Measurements from ENCODE around the gene VPS9D1.

The VPS9D1 gene

GRCh38 chr16:89720813-89721545 lies at the start of gene VPS9D1, which contains the start of gene ZNF276:
VPS9D1 (minus strand) TSS chr16:89720898; CDS start chr16:89720861, 37 bp downstream.
ZNF276 (plus strand) TSS chr16:89721537; CDS start chr16:89721641, 104 bp downstream.
- peak; percentile 63 for DNase-seq

GRCh38 chr16:89770367-89770766 lies 49.7 kb upstream of the VPS9D1 start:
- no peak for DNase-seq

DNA sequence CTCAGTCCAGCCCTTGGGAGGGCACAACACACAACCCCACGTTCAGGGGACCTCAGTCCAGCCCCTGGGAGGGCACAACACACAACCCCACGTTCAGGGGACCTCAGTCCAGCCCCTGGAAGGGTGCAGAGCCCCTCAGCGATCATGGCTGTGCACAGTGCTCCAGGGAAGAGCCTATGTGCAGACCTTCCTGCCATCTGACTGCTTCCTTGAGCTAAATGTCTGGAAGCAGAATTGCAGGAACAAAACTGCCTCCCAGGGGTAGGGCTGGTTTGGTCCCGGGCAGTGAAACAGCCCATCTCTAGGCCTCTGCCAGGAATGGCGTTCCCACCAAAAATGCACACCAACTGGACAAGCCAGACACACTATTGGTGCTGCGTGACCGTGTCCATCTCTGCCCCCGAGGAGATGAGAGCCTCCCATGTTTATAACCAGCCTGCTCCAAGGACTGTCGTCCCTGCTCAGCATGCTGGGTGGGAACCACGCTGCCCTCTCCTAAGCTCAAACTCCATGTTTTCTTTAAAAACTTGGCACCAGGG lies 44.7 kb upstream of the VPS9D1 start:
- DNase-seq = no peak

DNA sequence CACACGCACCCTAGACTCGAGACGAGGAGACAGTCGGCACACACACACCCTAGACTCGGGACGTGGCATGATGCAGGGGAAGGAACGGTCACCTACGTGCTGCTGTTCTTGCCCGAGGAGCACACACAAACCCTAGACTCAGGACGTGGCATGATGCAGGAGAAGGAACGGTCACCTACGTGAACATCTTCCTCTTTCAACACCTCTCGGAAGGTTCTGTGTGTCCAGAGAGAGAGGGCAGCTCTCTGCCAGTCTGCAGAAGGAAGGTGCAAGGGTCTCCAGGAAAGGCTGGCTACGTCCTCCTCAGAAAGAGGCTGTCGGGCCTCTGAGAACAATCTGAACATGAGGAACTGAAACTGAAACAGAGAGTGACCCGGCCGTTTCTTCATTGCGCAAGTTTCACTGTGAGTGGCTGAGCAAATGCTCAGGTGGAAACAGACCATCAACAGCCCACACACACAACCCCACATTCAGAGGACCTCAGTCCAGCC lies 44.1 kb upstream of the VPS9D1 start:
- no peak for DNase-seq

GRCh38 chr16:89761304-89761922 lies 40.7 kb upstream of the VPS9D1 start:
- DNase-seq = no peak

GRCh38 chr16:89759746-89760340 lies 39.1 kb upstream of the VPS9D1 start:
- DNase-seq = no peak

DNA sequence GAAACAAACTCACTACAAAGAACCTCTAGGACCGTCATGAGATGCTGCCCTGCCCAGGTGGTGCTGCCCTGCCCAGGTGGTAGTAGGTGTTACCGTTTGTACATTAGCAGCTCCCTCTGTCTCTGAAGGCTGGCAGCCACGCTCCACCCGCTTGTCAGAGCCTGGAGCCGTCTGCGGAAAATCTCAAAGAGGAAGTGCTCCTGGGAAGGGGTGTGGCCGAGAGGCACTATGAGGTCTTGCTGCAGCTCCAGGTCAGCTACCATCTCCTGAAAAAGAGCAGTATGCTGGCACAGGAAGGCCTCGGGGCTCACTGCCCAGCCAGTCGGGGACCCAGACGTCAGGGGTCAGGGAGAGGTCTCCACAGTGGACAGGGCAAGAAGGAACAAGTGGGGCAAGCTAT lies 28.9 kb upstream of the VPS9D1 start:
- DNase-seq = no peak

- no peak for DNase-seq
These were observed 28.2 kb upstream of the VPS9D1 start for GRCh38 chr16:89748921-89749320.

DNA sequence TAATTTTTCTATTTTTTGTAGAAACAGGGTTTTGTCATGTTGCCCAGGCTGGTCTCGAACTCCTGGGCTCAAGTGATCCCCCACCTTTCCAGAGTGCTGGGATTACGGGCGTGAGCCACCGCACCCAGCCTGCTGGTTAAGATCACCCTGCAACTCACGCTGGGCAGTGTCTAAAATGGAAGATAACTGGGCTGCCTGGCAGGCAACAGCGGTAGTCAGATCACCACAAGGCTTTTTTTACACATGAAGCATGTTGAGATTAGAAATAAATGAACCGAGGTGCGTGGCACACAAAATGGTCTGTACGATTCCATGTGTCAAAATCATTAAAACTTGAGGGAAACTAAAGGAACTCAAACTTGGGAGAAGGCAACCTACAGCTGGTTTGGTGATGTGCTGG lies 27.4 kb upstream of the VPS9D1 start:
- no peak for DNase-seq

- DNase-seq = no peak
These were observed 25.3 kb upstream of the VPS9D1 start for GRCh38 chr16:89746043-89746442.

DNA sequence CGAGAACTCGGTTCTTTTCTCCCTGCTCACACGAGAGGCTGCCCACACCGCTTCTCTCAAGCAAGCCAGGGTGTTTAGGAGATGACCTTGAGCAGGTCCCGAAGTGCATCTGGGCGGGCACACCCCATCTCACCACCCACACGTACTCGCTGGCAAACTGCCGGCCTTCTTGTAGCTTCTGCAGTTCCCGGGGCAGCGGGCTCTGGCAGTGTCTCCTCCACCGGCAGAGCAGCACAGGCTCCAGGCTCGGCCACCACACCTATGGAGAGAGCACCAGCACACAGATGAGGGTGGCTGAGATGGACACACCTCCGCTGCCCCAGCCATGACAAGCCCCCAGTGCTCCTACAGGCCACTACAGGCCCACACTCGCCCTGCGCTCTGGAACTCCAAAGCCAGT lies 24.1 kb upstream of the VPS9D1 start:
- no peak for DNase-seq

DNA sequence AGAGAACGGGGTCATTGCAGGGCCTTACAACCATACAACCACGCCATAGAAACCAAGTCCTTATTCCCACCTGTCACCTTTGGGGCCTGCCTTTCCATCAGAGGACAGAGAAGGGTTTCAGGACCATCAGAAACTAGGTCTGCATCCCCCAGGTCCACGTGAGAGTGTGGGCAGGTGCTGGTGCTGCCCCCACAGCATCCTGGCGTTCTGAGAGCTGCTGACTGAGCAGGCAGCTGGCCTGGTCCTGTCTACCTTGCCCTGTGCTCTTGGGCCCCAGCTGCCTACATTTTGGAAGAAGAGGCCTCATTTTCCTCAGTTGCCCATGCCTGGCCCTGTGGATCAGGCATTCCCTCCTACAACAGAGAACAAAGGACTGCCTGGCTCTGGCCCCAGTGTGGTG lies 22.2 kb upstream of the VPS9D1 start:
- no peak for DNase-seq

DNA sequence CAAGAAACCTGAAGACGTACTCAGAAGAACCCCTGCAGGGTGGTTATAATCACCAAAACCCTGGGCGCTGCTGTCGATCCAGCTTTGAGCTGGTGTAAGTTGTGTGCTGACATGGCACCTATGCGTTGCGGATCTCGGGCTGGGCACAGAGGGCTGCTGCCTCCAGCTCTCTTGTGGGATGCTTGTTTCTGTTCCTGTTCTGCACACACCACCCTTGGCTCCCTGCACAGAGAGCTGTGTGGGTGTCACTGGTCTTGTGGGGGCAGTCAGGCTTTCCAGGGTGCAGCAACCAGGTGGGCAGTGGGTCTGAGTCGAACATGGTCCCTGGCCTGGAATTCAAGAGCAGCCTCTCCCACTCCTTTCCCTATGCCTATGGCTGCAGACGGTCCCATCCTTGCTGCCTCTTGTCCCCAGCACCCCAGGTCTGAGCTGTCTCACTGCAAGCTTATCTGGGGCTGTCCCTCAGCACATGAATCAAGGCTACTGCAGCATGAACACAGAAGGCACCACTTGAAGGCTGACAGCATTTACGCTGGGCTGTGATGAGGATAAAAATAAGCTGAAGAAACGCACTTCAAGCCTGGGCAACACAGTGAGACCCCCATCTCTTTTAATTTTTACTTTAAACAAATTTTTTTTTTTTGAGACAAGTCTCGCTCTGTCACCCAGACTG lies 20.8 kb upstream of the VPS9D1 start:
- DNase-seq = no peak

- DNase-seq = no peak
These were observed 18.7 kb upstream of the VPS9D1 start for GRCh38 chr16:89739383-89739782.

DNA sequence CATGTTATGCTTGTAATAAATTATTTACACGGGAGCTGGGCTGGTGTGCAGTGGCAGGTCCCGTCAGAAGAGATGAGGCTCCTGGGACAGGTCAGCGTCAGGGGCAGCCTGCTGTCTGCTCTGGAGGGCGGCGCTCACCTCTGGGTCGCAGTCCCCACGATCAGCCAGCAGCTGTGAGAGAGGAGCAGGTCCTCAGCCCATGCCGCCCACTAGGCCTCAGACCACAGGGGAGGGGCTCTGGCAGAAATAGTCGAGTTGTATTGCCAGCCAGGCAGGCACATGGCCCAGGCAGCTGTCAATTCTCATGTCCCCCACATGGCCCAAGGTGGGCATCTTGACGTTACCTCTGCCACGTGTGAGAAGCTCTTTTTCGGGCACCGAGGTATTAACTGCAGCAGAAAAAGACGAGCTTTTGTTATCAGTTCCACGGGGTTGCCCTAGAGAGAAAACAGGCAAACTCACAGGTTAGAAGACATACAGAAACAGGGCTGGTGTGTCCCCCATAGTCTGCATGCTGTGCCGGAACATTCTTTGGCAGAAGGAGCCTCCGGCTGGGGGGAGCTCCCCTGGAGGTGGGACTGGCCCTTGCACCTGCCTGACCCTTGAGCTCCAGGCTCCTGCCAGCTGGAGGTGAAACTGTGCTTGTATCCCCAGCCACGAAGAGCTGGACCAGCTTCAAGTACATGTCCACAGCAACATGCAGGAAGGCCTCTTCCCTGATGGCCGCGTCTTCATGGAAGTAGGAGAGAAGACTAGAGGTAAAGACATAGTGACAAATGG lies 18.0 kb upstream of the VPS9D1 start:
- no peak for DNase-seq

DNA sequence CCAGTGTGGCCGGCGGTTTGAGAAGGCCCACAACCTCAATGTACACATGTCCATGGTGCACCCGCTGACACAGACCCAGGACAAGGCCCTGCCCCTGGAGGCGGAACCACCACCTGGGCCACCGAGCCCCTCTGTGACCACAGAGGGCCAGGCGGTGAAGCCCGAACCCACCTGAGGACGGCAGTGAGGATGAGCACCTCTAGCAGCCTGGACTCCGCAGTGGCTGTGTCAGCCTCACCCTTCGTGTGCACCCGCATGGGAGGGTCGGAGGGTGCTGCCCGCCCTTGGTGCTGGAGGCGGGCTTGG lies 17.3 kb upstream of the VPS9D1 start:
- no peak for DNase-seq

GRCh38 chr16:89737341-89738071 lies 16.8 kb upstream of the VPS9D1 start:
- no peak for DNase-seq

DNA sequence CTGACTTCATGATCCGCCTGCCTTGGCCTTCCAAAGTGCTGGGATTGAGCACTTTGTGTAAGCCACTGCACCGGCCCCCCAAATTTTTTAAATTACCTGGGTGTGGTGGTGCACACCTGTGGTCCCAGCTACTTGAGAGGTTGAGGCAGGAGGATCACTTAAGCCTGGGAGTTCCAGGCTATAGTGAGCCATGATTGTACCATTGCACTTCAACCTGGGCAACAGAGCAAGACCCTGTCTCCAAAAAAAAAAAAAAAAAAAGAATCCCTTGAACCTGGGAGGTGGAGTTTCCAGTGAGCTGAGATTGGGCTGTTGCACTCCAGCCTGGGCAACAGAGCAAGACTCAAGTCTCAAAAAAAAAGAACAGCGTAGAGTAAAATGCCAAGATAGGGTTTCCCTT lies 15.9 kb upstream of the VPS9D1 start:
- no peak for DNase-seq

- no peak for DNase-seq
These were observed 13.1 kb upstream of the VPS9D1 start for GRCh38 chr16:89733792-89734191.

GRCh38 chr16:89733322-89733721 lies 12.6 kb upstream of the VPS9D1 start:
- no peak for DNase-seq

GRCh38 chr16:89732918-89733242 lies 12.2 kb upstream of the VPS9D1 start:
- DNase-seq = no peak

Data from SHP77 treated with DMSO at 0.1 percent for 48 hours (cell line).